GM19372 (cell line): ENCODE results near the gene XPO6.
A peak's percentile ranks its signal among the peaks of the same experiment; 100 is the strongest.

ENCODE experiments used
- ATAC-seq: cut with Tn5 transposase; IDR thresholded peaks from one replicate; pipeline ENCODE4 v1.9.1; 2021; ENCODE audit warnings: mild to moderate bottlenecking, low read depth, moderate library complexity; ENCODE audit not compliant: unreplicated experiment

The XPO6 gene

DNA sequence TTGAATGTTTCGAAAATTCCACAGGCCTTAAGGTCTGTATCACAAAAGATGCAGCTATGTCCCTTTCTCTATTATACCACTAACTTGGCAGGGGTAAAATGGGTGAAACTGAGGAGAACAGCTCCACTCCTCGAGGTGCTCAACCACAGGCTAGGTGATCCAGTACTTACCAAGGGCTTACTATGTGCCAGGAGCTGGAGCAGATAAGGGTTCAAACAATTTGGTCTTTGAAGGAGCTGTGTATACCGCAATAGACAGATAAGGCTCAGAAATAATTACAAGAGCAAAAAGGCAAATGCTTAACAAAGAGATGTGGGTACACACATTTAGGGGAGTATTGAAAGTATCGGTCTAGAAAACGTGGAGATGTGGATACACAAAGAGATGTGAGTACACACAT is 1.5 kb downstream of the XPO6 start:
- ATAC-seq: no peak

DNA sequence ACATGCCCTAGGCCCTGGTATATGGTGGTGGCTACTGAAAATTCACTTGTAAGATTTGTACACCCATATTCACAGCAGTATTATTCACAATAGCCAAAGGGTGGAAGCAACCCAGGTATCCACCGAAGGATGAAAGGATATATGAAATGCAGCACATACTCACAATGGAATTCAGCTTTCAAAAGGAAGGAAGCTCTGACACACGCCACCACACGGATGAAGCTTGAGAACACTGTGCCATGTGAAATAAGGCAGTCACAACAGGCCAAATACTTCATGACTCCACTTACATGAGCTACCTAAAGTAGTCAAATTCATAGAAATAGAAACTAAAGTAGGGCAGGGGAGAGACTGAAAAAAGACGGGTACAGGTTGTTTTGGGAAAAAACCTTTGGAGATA is 2.9 kb downstream of the XPO6 start:
- no peak for ATAC-seq

DNA sequence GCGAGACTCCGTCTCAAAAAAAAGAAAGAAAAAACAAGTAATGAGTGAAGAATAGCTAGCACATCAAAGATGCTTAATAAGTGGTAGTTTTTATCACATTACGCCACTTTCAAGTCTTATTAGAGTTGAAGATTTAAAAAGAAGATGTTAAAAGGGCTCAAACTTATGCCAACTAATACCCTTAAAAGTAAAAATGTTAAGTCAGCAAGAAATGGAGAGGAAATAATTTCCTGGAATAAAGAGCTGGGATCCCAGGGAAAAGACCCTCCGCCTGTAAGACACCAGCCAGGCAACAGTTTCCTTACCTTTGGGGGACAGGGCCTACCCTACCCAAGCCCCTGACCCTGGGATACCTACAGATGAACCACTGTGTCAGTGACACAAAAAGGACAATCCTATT is 3.6 kb downstream of the XPO6 start:
- no peak for ATAC-seq

DNA sequence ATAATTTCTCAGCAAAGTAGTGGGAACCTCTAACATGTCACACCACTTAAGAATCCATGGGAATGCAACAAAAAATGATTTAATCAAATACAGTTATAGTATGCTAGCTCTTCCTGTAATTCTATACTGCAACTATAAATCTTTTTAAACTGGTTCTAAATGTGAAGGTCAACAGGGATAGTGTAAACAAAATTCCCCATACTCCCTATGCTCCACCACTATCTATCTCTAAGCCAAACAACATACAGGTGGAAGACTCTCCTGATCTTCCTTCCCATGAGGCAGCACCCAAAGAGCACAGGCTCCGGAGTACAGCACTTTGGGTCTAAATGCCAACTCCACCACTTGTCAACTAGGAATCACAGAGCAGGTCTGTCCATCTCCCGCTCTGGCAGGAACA is 4.4 kb downstream of the XPO6 start:
- ATAC-seq: no peak

DNA sequence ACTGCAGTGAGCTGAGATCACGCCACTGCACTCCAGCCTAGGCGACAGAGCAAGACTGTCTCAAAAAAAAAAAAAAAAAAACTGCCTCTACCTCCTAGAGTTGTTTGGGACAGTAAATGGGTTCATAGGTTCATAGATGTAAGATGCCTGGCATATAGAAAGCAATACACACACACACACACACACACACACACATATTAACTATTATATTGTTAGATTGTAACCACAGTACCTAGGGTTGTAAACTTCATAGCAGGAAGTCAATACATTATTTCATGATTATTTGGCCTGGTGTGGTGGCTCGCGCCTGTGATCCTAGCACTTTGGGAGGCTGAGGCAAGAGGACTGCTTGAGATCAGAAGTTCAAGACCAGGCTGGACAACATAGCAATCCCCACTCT is 5.8 kb downstream of the XPO6 start:
- ATAC-seq: no peak

DNA sequence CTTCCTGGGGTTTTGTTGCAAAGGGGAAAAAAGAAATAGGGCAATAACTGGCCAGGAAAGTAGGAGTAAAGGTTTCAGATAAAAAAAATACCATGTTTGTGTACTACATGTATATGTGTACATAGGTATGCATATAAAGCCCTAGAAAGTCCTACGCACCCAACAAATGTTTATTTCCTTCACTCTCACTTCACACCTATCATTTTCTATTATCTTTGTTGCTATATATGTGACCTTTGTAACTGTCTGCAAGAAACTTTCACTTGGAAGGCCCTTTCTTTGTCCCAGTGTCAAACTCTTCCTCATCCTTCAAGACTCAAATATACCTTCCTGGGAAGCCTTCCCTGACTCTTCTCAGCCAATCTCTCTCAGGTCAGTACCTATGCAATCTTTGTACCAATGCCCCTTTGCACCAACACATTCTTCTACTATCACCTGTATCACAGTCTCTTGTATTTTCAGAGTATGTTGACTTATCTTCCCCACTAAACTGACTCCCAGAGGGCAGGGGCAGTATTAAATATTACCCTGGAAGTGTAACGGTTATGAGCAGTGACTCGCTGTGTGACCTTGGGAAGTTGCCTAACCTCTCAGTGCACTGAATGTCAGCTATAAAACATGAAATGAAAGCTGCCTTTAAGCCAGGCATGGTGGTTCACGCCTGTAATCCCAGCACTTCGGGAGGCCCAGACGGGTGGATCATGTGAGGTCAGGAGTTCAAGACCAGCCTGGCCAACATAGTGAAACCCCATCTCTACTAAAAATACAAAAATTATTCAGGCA is 6.5 kb downstream of the XPO6 start:
- ATAC-seq: no peak

DNA sequence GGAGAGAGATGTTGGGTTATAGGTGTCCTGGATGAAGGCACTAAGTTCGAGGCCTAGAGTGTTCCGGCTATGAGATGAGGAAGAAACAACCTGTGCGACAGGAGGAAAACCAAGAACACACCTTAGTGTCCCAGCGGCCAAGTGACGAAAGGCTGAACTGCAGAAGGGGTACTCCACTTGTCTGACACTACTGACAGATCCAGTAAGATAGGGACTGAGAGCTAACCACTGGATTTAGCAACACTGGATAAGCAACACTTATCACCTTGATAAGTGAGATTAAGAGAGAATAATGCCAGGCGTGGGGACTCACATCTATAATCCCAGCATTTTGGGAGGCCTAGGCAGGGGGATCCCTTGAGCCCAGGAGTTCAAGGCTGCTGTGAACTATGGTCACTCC is 7.1 kb downstream of the XPO6 start:
- ATAC-seq: no peak

DNA sequence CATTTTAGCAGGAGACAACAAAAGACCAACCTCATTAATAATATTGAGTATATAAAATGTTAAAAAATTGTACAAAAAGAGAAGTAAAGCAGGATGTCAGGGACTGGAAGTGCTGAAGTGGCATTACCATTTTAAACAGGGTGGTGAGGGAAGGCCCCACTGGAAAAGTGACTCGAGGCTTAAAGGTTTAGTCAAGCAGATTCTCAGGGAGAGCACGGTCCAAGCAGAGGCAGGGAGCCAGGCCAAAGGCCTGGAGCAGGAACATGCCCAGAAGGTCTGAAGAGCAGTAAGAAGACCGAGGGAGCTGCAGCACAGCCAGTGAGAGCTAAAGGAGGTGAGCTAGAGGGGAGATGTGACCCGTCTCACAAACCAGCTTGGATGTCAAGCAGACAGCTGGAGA is 7.6 kb downstream of the XPO6 start:
- no peak for ATAC-seq

DNA sequence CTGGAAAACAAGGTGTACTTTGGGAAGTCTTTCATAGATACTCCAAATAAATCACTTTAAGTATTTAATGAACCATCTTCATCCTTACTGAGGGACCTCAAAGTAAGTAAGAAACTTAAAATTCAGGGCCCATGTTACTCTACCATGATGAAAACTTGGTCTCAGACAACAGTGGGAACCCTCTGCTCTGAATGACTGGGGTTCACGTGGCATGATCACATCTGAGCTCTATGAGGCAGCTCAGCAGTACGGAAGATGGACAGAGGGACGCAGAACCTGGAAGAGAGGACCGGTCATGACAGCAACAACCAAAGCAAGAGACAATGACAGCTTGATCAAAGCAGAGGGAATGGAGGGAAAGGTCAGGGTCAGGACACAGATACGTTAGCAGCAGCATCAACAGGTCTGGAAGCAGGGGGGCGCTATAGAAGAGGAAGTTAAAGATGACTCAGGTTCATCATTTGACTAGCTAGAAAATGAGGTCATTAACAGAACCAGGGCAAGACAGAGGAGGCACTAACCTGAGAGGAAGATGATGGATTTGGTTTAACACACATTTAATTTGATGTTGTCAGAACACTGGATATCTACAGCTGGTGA is 9.5 kb downstream of the XPO6 start:
- no peak for ATAC-seq

DNA sequence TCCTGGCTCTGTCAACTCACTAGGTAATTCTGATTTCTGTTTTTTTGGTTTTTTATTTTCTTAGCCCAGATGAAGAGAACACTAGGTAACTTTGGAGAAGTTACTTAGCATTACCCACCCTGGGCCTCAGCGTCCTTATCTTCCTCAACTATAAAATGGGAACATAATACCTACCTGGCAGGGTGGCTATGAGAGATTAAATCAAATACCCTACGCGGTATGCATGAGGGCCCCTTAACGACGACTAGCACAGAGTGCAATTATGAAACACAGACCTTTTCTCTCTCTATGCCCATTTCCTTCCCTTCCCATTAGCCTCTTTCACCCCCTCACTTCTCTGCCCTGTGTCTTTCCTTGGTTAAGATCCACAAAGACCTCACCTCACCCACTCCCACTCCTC is 11.1 kb downstream of the XPO6 start:
- no peak for ATAC-seq

DNA sequence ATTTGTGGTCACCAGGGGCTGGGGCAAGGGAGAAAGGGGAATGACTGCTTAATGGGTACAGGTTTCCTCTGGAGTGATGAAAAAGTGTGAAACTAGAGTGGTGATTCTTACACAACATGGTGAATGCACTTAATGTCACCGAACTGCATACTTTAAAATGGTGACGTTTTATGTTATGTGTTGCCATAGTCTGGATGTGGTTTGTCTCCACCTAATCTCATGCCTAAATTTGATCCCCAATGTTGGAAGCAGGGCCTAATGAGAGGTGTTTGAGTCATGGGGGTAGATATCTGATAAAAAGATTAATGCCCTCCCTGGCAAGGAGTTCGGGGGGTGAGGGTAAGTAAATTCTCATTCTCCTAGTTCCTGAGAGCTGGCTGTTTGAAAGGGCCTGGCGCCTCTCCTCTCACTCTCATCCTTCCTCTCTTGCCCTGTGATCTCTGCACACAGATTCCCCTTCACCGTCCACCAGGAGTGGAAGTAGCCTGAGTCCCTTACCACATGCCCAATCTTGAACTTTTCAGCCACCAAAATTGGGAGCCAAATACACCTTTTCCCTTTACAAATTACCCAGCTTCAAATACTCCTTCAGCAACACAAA is 15.3 kb downstream of the XPO6 start:
- ATAC-seq: no peak

DNA sequence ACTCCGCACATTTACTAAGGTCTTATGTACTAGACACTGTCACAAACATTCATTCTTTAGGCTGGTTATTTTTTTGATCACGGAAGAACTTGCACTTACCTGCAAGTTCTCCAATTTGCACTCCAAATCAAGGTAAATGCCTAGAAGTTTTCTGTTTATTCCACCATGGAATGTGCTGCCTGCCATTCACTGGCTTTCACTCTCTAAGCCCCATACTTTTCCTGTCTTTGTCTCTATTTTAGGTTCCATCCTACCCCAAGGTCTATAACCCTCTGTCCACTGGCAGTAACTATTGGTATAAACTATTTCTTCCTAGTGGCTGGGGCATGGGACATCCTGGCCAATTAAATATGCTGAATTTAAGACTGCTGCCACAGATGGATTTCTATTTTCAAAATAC is 15.9 kb downstream of the XPO6 start:
- no peak for ATAC-seq

DNA sequence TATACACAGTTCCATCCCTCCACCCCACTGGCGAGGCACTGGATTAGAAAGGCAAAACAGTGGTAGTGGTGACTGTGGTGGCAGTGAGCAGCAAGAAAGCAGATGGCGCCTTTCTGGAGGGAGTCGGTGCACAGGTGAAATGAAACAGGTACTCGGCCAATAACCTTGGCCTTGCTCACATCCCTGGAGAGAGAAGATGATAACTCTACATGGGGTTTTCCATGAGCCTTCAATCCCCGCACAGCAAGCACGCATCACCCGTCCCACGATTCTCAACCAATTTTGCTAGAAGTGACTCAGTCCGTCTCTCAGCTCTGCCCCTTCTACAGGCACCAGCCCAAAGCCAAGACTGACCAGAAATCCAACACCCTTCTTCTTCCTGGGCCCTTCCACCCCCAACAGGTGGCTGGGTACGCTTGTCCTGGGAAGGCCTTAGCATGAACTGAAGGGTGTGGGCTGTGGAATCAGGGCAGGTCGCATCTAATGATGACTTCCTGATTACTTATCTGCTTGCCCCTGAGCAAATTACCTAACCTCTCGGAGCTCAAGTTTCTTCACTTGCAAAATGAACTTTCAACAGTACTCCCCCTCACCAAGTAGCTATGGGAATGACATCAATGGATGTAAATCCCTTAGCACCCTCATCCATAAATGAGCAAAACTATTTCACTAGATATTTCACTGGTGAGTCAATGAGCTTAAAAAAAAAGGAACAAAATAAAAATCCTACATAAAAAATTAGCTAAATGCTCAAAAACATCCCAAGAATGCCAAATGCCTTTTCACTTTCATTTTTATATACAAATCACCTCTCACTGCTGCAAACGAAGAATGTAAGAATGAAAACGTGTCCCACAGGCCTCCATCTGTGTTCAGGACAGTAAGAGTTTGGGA is 18.0 kb downstream of the XPO6 start:
- ATAC-seq: peak; percentile 30

DNA sequence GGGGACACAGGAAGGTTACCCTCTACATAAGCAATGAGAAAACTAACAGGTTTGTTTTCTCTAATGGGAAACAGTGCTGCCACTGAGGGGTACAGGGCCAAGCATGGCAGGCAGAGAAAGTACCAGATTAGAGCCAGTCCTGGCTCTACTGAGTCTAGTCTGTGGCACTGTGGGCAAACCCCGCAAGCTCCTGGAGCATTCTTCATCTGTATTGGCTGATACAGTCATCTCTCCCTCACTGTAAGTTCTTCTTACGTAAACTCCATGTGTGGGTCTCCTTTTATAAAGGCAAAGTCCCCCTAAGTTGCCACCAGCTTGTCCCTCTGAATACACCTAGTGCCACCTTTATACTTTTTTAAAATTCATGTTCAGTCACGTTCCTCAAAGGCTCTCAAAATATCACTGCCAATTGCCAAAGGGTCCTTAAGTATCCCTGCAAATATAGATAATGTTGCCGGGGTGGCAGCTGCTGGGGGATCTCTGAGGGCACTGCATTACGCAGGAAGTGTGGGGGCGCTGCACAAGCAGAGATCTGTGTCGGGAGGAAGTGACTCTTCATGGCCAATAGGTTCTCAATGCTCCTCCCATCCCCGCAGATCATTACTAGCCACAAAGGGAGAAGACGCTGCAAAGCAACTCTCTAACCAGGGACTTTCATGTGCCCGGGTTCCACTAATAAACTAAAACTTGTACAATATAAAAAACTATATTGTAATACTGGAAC is 18.8 kb downstream of the XPO6 start:
- peak; percentile 60 for ATAC-seq

DNA sequence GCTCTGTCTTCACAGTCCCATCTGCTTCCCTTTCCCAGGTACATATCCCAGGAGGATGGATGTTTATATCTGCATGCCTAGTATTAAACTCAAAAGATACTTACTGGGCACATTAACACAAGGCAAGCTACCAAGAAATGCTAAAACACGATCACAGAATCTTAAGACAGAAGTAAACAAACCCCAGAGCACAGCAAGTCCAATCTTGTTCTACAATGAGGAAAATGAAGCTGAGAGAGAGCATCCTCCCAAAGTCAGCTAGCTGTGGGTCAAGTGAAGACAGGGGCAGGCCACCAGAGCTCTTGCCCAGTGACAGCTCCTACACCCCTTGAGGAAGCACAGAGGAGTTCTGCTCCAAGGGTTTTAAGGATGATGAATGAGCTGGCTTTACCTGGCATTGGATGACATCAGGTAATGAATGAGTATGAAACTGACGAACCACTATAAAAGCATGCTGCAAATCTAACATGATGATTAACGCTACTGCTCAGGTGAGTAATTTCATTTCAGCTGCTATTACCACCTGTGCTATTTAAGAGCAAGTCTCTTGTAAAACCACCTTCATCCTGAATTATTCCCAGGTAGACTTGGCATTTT is 20.3 kb downstream of the XPO6 start:
- no peak for ATAC-seq

DNA sequence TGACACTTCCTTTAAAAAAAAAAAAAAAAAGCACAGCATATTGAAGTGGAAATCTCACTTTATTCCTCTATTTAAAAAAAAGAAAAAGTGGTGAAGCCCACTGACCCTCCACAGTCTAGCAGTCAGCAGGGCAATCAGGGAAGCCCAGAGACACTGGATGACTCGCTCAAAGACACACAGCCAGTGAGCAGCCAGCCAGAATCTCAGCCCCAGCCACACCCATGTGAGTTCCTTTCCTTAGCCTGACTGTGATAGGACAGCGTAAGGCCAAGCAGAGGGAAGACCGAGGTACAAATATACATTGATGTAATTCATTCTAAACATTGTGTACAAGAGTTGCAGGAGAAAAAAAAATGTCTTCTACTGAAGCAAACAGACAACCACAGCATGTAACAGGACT is 22.5 kb downstream of the XPO6 start:
- no peak for ATAC-seq

DNA sequence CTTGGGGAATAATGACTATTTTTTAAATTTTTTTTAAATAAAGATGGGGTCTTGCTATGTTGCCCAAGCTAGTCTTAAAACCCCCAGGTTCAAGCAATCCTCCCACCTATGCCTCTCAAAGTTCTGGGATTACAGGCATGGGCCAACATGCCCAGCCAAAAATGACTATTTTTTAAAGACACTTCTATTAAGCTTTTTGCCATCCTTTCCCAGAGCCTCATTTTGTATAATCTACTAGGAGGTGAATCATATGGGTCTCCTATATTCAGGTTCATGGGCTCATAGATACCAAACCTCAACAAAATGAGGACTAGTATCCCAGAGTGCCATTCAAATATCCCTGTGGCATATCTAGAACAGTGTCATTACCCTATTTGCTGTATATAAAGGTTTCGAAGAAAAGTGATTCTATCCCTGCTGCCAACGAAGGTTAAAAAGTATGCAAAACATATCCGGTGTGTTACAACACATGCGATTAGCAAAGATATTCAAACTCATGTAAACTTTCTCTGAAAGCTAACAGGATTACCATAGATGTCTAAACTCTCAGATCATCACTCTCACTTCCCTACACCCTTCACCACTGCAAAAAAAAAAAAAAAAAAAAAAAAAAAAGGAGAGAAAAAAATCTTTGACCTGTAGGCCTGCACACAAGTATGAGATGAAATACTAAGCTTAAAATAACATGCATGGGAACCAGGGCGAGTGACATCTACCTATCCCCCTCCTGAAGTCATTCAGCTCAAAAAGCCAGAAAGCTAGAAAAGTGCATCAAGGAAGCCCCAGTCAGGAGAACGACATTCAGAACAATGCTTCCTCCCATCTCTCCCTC is 23.5 kb downstream of the XPO6 start:
- no peak for ATAC-seq

DNA sequence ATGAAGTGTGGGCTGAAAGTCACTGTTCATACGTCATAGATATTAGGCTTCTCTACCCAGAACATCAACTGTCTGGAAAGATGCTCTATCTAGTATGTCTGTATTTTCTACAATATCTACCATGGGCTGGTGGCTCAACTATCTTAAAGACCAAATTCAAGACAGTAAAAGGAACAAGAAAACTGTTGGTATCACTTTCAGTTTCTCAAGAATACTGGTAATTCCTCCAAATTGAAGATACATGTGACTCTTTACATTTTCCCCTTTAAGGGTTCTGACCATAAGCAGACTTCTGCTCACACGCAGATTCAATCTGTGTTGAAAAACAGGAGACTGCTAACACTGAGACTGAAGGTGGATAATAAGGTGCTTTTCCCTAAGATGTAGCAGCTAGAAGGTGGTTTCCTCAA is 24.2 kb downstream of the XPO6 start:
- ATAC-seq: peak; percentile 52

DNA sequence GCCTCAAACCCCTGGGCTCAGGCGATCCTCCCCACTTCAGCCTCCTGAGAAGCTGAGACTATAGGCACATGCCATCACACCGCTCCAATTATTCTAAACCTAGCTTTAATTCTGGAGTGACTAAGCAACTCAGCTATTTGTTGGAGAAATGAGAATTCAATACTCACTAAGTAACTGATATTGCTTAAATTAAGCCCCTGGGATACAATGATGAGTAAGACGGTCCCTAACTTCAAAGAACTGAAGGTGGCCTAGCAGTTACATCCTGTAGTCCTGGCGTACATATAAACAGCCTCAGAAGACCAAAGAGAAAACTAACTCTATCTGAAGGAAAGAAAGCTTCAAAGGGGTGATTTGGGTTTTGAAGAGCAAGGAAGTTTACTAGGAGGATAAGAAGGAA is 25.0 kb downstream of the XPO6 start:
- no peak for ATAC-seq
